ENCODE data around the gene DNAJC8.

DNA sequence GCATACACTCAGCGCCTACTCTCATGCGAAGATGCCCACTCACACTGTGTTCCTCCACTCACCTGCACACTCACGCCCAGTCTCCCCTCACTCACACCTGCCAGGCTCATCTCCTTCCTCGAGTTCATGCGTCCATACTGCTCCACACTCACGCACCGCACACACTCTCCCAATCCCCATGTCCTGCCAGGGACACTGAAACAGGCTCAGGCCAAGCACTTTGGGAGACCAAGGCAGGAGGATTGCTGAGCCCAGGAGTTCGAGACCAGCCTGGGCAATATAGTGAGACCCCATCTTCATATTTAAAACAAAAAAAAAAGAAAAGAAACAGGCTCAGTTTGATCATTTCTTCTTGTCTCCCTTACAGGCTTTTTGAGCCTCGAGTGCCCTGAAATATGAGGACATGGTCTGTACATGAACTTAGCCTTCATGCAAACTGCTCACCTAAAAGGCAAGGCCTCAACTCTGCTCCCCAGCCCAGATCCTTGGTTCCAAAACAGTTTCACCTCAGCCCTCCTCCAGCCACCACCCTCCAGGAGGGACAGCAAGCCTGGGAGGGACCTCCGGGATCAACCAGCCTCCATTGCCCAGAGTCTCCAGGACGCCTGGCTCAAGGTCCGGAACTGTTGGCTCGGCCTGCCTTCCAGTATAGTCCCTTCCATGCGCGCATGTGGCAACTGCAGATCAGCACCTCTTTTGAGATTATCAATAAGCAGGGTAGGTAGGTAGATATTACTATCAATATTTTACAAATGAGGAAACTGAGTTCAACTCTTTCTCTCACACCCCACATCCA is 53.9 kb downstream of the DNAJC8 start:
- TF ChIP-seq, protein P1, sequence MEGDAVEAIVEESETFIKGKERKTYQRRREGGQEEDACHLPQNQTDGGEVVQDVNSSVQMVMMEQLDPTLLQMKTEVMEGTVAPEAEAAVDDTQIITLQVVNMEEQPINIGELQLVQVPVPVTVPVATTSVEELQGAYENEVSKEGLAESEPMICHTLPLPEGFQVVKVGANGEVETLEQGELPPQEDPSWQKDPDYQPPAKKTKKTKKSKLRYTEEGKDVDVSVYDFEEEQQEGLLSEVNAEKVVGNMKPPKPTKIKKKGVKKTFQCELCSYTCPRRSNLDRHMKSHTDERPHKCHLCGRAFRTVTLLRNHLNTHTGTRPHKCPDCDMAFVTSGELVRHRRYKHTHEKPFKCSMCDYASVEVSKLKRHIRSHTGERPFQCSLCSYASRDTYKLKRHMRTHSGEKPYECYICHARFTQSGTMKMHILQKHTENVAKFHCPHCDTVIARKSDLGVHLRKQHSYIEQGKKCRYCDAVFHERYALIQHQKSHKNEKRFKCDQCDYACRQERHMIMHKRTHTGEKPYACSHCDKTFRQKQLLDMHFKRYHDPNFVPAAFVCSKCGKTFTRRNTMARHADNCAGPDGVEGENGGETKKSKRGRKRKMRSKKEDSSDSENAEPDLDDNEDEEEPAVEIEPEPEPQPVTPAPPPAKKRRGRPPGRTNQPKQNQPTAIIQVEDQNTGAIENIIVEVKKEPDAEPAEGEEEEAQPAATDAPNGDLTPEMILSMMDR (IDR thresholded peaks at IDR 0.05), result no peak
- TF ChIP-seq CHD2 (IDR thresholded peaks at IDR 0.05; ENCODE audit: low read length, partially characterized antibody), result no peak
- TF ChIP-seq, protein P2, sequence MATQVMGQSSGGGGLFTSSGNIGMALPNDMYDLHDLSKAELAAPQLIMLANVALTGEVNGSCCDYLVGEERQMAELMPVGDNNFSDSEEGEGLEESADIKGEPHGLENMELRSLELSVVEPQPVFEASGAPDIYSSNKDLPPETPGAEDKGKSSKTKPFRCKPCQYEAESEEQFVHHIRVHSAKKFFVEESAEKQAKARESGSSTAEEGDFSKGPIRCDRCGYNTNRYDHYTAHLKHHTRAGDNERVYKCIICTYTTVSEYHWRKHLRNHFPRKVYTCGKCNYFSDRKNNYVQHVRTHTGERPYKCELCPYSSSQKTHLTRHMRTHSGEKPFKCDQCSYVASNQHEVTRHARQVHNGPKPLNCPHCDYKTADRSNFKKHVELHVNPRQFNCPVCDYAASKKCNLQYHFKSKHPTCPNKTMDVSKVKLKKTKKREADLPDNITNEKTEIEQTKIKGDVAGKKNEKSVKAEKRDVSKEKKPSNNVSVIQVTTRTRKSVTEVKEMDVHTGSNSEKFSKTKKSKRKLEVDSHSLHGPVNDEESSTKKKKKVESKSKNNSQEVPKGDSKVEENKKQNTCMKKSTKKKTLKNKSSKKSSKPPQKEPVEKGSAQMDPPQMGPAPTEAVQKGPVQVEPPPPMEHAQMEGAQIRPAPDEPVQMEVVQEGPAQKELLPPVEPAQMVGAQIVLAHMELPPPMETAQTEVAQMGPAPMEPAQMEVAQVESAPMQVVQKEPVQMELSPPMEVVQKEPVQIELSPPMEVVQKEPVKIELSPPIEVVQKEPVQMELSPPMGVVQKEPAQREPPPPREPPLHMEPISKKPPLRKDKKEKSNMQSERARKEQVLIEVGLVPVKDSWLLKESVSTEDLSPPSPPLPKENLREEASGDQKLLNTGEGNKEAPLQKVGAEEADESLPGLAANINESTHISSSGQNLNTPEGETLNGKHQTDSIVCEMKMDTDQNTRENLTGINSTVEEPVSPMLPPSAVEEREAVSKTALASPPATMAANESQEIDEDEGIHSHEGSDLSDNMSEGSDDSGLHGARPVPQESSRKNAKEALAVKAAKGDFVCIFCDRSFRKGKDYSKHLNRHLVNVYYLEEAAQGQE (IDR thresholded peaks at IDR 0.05; ENCODE audit: low read depth, low read length), result no peak
- no peak for TF ChIP-seq POLR2AphosphoS5 (IDR thresholded peaks at IDR 0.05; ENCODE audit: low read depth, low read length)
- TF ChIP-seq TAF1 (IDR thresholded peaks at IDR 0.05; ENCODE audit: borderline replicate concordance, low read depth, low read length), result no peak
